ENCODE measurements around the gene ANKRD33B. TPM values are rescaled to one million over a fixed set of nuclear protein-coding genes. Genes with fewer than 3 reads are reported as not detected.

ANKRD33B gene
- total RNA-seq, 1 experiment from 2014 or later: 0.75 TPM

- BruUV-seq (replicated peaks): no TSS peak
- no peak for TF ChIP-seq EZH2 (IDR thresholded peaks at IDR 0.05; ENCODE audit: borderline replicate concordance, low read depth, low read length, poor library complexity, severe bottlenecking)
- no peak for TF ChIP-seq CTCF (conservative IDR thresholded peaks at IDR 0.05; ENCODE audit: low read depth, low read length)
- H3K27me3 ChIP-seq (replicated peaks; ENCODE audit: insufficient read depth, low read depth, low read length, poor library complexity): peaks cover 26% of the 10 kb centered on the region
- DNase-seq (ENCODE audit: low spot score): no peak
- H3K4me3 ChIP-seq (ENCODE audit: low read depth, low read length, poor library complexity, severe bottlenecking): no peak overlapping the region
- ChIA-PET CTCF (no interaction called here), POLR2A (ENCODE audit: low non-redundant PET) (no interaction called here)
- intact Hi-C loops (cut with micrococcal nuclease; ENCODE audit: unreplicated experiment): no loop called here
- H3K36me3 ChIP-seq (ENCODE audit: insufficient read depth, low read length, poor library complexity, severe bottlenecking): no peaks in the 10 kb centered on the region
- no peaks in the 10 kb centered on the region for H3K9me3 ChIP-seq (ENCODE audit: low read depth, low read length, poor library complexity, severe bottlenecking)
- H3K27ac ChIP-seq (ENCODE audit: low read depth, low read length, poor library complexity, severe bottlenecking): no peak overlapping the region
- H3K4me1 ChIP-seq (ENCODE audit: insufficient read depth, low read length, poor library complexity, severe bottlenecking): no peaks in the 10 kb centered on the region
These were observed 78.5 kb downstream of the ANKRD33B start for GRCh38 chr5:10642367-10642766.

- intact Hi-C loops (cut with micrococcal nuclease; ENCODE audit: unreplicated experiment): no loop called here
- TF ChIP-seq CTCF (conservative IDR thresholded peaks at IDR 0.05; ENCODE audit: low read depth, low read length) (no peak), EZH2 (IDR thresholded peaks at IDR 0.05; ENCODE audit: borderline replicate concordance, low read depth, low read length, poor library complexity, severe bottlenecking) (no peak)
- Histone ChIP-seq H3K4me1 (ENCODE audit: insufficient read depth, low read length, poor library complexity, severe bottlenecking) (no peaks in the 10 kb centered on the region), H3K36me3 (ENCODE audit: insufficient read depth, low read length, poor library complexity, severe bottlenecking) (no peaks in the 10 kb centered on the region), H3K4me3 (ENCODE audit: low read depth, low read length, poor library complexity, severe bottlenecking) (no peak overlapping the region), H3K27ac (ENCODE audit: low read depth, low read length, poor library complexity, severe bottlenecking) (no peak overlapping the region), H3K9me3 (ENCODE audit: low read depth, low read length, poor library complexity, severe bottlenecking) (no peaks in the 10 kb centered on the region), H3K27me3 (replicated peaks; ENCODE audit: insufficient read depth, low read depth, low read length, poor library complexity) (peaks cover 26% of the 10 kb centered on the region)
- DNase-seq (ENCODE audit: low spot score): no peak
- ChIA-PET CTCF (interaction anchor here (0.6 kb wide), 1 partner anchor 79 kb away, joined by 4 read pairs; no protein-coding TSS in a partner anchor), POLR2A (ENCODE audit: low non-redundant PET) (no interaction called here)
- no TSS peak for BruUV-seq (replicated peaks)
These were observed 80.3 kb downstream of the ANKRD33B start for GRCh38 chr5:10644192-10644591.

- intact Hi-C loops (cut with micrococcal nuclease; ENCODE audit: unreplicated experiment): no loop called here
- no peaks in the 10 kb centered on the region for H3K36me3 ChIP-seq (ENCODE audit: insufficient read depth, low read length, poor library complexity, severe bottlenecking)
- ChIA-PET CTCF (no interaction called here), POLR2A (ENCODE audit: low non-redundant PET) (no interaction called here)
- no peaks in the 10 kb centered on the region for H3K4me1 ChIP-seq (ENCODE audit: insufficient read depth, low read length, poor library complexity, severe bottlenecking)
- H3K27ac ChIP-seq (ENCODE audit: low read depth, low read length, poor library complexity, severe bottlenecking): no peak overlapping the region
- TF ChIP-seq CTCF (conservative IDR thresholded peaks at IDR 0.05; ENCODE audit: low read depth, low read length) (no peak), EZH2 (IDR thresholded peaks at IDR 0.05; ENCODE audit: borderline replicate concordance, low read depth, low read length, poor library complexity, severe bottlenecking) (no peak)
- peaks cover 26% of the 10 kb centered on the region for H3K27me3 ChIP-seq (replicated peaks; ENCODE audit: insufficient read depth, low read depth, low read length, poor library complexity)
- no peaks in the 10 kb centered on the region for H3K9me3 ChIP-seq (ENCODE audit: low read depth, low read length, poor library complexity, severe bottlenecking)
- H3K4me3 ChIP-seq (ENCODE audit: low read depth, low read length, poor library complexity, severe bottlenecking): no peak overlapping the region
- no TSS peak for BruUV-seq (replicated peaks)
- no peak for DNase-seq (ENCODE audit: low spot score)
These were observed 81.3 kb downstream of the ANKRD33B start for GRCh38 chr5:10645146-10645545.

Measured in A673 (cell line).